GM19463 (cell line): ENCODE results near the gene SLC7A11.
A peak's percentile ranks its signal among the peaks of the same experiment; 100 is the strongest.

Experiments
- ATAC-seq: cut with Tn5 transposase; IDR thresholded peaks from one replicate; pipeline ENCODE4 v1.9.1; 2021; ENCODE audit warnings: mild to moderate bottlenecking, moderate library complexity; ENCODE audit not compliant: unreplicated experiment

The SLC7A11 gene

DNA sequence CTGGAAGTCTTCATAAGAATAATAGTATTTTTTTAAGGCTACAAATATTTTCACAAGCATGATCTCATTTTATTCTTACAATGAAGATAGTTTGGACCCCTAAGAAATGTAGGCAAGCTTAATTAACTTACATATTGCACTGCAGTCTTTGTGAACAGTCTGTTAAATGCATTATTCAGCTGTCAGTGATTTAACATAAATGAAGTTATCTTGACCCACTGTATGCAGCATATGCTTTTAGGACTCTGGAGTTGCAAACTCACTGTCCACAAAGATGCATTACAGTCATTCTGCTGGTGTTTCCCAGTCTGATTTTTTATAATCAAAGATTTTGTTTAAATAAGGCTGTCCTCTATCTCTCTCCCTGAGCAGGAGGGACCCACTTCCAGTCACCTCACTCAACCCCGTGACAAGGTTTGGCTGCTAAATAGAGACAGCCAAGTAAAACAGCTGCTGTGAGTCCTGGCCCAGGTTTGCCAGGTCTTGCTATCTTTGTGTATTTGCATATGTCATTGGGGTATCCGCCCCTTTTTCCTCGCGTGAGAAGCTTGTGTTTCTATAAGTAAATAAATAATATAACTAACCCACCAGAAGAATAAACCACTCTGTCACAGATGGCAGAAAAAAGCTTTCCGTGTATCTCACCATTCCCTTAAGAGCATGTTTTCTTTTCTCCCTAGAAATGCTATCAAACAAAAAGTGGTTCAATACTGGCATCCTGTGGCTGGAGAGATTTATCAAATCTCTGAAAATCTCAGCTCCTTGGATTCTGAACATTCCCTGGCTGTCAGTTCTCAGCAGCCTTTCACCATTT, 67.0 kb downstream of the SLC7A11 start:
- ATAC-seq: no peak

DNA sequence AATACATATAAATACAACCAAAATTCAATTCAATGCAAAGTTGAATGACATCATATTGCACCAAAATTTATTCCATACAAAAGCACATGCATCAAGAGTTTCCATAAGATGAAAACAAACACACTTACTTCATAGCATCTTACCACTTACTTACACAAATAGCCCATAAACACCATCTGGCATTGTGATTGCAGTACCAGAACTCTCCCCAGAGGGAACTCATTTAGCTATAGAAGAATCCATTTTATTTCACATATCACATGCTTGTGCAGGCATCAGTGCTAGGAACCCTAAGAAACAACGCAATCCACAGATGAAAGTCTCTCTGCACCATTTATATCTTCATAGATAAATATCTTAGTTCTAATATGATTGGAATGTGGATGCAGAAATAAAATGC, 77.9 kb downstream of the SLC7A11 start:
- no peak for ATAC-seq

DNA sequence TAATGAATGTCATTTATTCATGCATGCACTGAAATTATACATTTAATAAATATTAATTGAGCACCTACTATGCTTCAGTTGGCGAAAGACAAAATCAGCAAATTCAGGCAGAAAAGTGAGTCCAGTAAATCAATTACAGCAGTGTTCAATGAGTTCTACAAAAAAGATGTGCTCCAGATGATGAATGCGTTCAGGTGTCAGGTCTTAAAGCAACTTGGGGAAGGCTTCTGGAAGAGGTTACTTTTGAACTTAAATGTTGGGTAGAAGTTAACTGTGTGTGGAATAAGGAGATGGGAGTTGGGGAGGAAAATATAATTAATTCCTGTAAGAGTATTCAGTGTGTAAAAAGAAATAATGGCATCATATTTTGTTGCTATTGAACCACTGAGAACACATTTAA, 79.0 kb downstream of the SLC7A11 start:
- ATAC-seq: no peak

DNA sequence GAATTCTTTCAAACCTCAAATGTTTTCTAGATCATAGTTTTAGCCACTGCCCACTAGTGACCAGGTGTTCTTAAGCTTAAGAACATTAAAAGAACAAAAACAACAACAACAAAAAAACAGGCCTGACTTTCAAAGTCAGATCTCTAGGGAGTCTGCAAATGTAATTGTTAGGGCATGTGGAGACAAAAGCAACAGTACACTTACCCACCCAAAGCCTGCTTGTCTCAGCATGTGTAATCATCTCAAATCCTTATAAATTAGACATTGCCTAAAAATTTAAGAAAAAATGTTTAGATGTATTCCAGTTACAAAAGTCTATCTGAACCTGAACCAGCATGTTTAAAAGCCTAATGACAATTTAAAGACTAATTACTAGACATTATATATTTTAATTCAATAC, 79.9 kb downstream of the SLC7A11 start:
- ATAC-seq: no peak

DNA sequence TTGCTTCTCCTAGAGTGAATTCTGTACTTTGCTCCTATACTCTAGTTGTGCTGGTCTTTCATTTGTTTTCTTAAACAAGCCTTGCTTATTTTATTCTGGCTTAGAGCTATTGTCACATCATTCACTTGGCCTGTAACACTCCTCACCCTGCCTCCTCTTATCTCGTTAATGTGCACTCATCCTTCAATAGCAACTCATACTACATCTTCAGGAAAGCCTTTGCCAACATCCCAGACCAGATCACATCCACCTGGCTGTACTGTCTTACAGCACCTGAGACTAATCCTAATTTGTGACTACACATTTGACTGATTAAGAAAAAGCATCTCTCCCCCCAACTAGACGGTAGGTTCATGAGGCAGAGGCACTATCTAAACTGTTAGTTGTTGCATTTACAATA, 80.8 kb downstream of the SLC7A11 start:
- ATAC-seq: no peak

DNA sequence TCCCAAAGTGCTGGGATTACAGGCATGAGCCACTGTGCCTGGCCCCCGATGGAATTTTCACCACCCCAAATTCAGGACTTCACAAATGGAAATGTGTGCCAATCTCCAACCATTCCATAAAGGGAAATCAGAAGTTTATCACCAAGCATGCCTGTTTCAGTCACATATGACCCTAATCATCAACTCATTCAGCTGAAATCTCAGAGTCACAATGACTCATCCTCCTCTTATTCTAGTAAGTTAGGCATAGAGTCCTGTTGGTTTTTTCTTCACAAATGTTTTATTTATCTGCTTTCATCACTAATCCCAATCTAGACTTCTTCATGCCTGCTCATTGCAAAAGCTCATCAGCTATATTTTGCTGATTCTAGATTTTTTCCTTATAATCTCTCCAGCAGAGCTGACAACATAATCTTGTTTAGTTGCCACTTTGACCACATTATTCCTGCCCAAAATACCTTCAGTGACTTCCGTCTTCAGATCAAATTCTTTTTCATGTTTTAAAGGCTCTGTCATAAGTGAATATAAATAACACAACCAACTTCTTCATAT, 83.3 kb downstream of the SLC7A11 start:
- ATAC-seq: peak; percentile 61

DNA sequence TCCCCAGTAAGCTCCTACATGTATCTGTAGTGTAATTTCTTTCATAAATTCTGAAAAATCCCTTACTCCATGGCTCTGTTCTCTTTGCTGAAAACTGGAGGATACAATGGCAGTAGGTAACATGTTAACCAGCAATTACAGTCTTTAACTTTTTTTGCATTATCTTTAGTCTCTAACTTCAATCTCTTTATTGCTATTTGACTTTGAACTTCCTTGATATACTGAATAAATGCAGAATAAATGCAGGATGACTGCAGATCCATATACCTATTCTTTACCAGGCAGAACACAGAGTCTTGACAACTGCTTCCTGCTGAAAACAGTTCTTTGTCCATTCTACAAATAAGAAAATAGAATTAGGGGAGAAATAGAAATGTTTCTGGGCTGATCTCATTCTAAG, 101.3 kb downstream of the SLC7A11 start:
- no peak for ATAC-seq

DNA sequence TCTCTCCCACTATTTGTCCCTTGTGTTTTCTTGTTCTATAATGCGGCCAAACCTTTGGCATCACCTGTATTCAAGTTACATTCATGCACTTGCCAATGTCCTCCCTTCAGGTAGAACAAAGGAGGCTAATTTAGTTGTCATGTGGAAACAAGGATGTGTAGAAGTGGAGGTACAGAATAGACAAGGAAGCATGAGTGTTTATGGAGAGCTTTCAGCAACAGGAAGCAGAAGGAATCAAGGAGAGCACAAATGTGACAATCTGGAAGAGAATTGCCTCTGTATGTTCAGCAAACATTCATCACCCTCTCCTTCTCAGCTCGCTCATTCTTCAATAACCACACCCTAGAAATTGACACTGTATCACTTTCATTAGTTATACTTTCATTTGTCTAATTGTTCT, 103.4 kb downstream of the SLC7A11 start:
- ATAC-seq: no peak

DNA sequence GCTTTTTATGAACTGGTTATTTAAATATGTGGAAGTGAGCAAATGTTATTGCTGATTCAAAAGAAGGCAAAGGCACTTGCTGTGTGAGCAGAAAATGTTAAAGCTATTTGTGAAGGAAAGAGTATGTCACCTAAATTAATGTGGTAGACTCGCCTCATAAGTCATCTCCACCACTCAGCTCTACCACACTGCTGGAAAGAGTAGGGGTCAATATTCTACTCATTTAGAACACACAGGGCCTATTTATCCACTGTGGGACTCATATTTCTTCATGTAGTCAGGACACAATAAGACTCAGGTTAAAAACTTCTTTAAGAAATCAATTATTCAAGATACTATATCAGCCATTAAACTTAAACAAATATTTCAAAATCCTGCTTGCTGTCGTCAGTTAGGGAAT, 106.5 kb downstream of the SLC7A11 start:
- ATAC-seq: no peak

DNA sequence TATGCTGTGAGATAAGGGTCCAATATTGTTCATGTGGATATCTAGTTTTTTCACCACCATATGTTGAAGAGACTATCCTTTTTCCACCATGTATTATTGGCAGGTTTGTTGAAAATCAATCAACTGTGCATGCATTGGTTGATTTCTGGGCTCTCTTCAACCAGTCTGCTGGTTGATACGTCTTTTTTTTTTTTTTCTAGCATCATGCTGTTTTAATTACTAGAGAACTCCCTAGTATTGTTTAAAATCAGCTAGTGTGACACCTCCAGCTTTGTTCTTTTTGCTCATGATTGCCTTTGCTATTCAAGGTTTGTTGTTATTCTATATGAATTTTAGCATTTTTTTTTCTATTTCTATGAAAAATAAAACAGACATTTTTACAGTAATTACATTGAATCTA, 123.9 kb downstream of the SLC7A11 start:
- ATAC-seq: no peak

DNA sequence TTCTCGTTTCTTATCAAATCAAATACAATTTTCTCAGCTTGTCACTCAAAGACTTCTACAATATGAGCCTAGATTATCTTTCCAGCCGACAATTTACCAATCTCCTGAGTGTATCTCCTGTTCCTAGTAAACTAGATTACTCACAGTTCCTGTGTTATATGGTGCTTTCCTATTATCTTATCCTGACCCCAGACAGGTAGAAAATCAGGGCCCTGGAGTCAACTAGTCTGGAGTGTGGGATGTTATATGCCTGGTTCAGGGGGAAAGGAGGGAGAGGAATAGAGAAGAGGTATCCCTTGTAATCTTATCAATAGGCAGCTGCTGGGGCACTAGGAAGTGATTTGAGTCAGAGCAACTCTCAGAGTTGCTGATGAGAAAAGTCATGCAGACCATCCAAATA, 127.1 kb downstream of the SLC7A11 start:
- no peak for ATAC-seq

DNA sequence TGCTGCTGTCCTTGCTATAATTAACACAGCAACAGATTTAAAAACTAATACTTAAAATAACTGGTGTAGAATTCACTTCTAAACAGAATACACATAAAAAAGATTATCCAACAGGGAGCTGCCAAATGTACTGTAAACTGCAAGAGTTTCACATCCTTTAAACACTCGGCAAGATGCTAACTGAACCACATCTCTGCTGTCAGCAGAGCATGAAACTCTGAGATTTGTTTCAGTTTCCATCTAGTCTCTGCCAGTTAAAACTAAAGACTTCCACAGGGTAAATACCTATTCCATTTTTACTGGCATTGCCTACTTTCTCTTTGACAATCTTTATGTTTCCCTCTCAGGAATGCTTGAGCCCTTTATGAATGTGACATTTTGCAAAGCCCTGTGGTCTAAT, 127.7 kb downstream of the SLC7A11 start:
- peak; percentile 97 for ATAC-seq
